MCF 10A (cell line): ENCODE data around the gene TCF12. TPM values are rescaled to one million over a fixed set of nuclear protein-coding genes. Genes with fewer than 3 reads are reported as not detected.
"Not testable (repeated sequence)": the region's sequence is repeated elsewhere in the genome, so short reads cannot be mapped to it uniquely, and the experiment has no call there.

Experiments
- BruUV-seq: library from RNA; stranded (reverse); fragments of 400-500 nt; replicated peaks from 2 replicates; lab custom pipeline; 2021; lab: Mats Ljungman, UMichigan
- CTCF ChIA-PET: fragments of 300-600 bp; sonication (Branson Sonifier 250); formaldehyde crosslinking; extraction: SDS; loops from one replicate; lab custom pipeline; 2021; ENCODE audit warnings: antibody characterized with exemption, inconsistent platforms; lab: Yijun Ruan, JAX
- POLR2A ChIA-PET: fragments of 300-600, 350-650 bp; sonication (Branson Sonifier 250); formaldehyde crosslinking; extraction: SDS; loops from one replicate; lab custom pipeline; 2020; ENCODE audit warnings: antibody characterized with exemption, inconsistent platforms; lab: Yijun Ruan, JAX
- DNase-seq: peaks from one replicate; pipeline ENCODE4 v3.0.0-alpha.2; 2018; ENCODE audit not compliant: unreplicated experiment
- H3K27ac Mint-ChIP-seq: one replicate; pipeline ENCODE4 v1.8.0; 2022; ENCODE audit warnings: mild to moderate bottlenecking, low read depth, mixed read lengths; ENCODE audit not compliant: unreplicated experiment
- H3K27me3 Mint-ChIP-seq: one replicate; pipeline ENCODE4 v1.8.0; 2022; ENCODE audit warnings: mixed read lengths; ENCODE audit not compliant: insufficient read depth, unreplicated experiment
- H3K36me3 Mint-ChIP-seq: one replicate; pipeline ENCODE4 v1.8.0; 2022; ENCODE audit warnings: mild to moderate bottlenecking, moderate library complexity, mixed read lengths; ENCODE audit not compliant: insufficient read depth, unreplicated experiment
- H3K4me1 Mint-ChIP-seq: one replicate; pipeline ENCODE4 v1.8.0; 2022; ENCODE audit warnings: mixed read lengths; ENCODE audit not compliant: insufficient read depth, unreplicated experiment
- H3K4me3 Mint-ChIP-seq: one replicate; pipeline ENCODE4 v1.8.0; 2022; ENCODE audit warnings: mild to moderate bottlenecking, moderate library complexity, mixed read lengths; ENCODE audit not compliant: unreplicated experiment
- H3K9me3 Mint-ChIP-seq: one replicate; pipeline ENCODE4 v1.8.0; 2022; ENCODE audit warnings: mixed read lengths; ENCODE audit not compliant: unreplicated experiment
- CTCF ChIP-seq: fragments of 200-600 bp; IDR thresholded peaks from one replicate; pipeline ENCODE4 v1.8.0; 2022; ENCODE audit warnings: antibody characterized with exemption, mild to moderate bottlenecking; ENCODE audit not compliant: unreplicated experiment
- intact Hi-C: fragments of 100-400 bp; cut with micrococcal nuclease; formaldehyde crosslinking; loops from 2 replicates; pipeline ENCODE4 v1.14.1; 2022
- total RNA-seq: library from RNA; stranded (reverse); gene quantifications from 2 replicates; pipeline ENCODE4 v1.2.3, GENCODE V29; 2022

Gene TCF12
- total RNA-seq, 1 experiment from 2014 or later, result 140 TPM

GRCh38 chr15:56930669-56931313, 12.3 kb downstream of the TCF12 start:
- BruUV-seq, result no TSS peak
- no peak for TF ChIP-seq CTCF
- Mint-ChIP-seq H3K4me1 (peaks cover 46% of the 10 kb centered on the region), H3K9me3 (peaks cover under 1% of the 10 kb centered on the region), H3K4me3 (no peak overlapping the region), H3K27me3 (no peaks in the 10 kb centered on the region), H3K36me3 (peaks cover 19% of the 10 kb centered on the region), H3K27ac (no peak overlapping the region)
- CTCF ChIA-PET, result interaction anchor here (0.5 to 0.6 kb wide), 3 partner anchors 67 to 487 kb away, joined by 3 to 4 read pairs (median 4); no protein-coding TSS in a partner anchor
- no peak for DNase-seq
- POLR2A ChIA-PET, result interaction anchor here (1.0 to 4.4 kb wide), 3 partner anchors 9 to 12 kb away, joined by 3 to 29 read pairs (median 3); partner anchors contain the start of gene TCF12
- intact Hi-C loops, result no loop called here

- H3K27me3 Mint-ChIP-seq, result no peaks in the 10 kb centered on the region
- H3K4me1 Mint-ChIP-seq, result peaks cover 42% of the 10 kb centered on the region
- peaks cover 11% of the 10 kb centered on the region for H3K9me3 Mint-ChIP-seq
- no peak overlapping the region for H3K27ac Mint-ChIP-seq
- CTCF ChIA-PET, result interaction anchor here (1.1 kb wide), 1 partner anchor 14 kb away, joined by 4 read pairs; the partner anchor contains the start of gene TCF12
- H3K4me3 Mint-ChIP-seq, result no peak overlapping the region
- no peak for TF ChIP-seq CTCF
- peaks cover 17% of the 10 kb centered on the region for H3K36me3 Mint-ChIP-seq
- BruUV-seq, result no TSS peak
- no peak for DNase-seq
- intact Hi-C loops, result no loop called here
- POLR2A ChIA-PET, result interaction anchor here (1.1 to 4.4 kb wide), 3 partner anchors 12 to 17 kb away, joined by 3 to 29 read pairs (median 4); partner anchors contain the start of gene TCF12
Observed at GRCh38 chr15:56931639-56932508, 13.4 kb downstream of the TCF12 start.

GRCh38 chr15:56932509-56932868, 14.0 kb downstream of the TCF12 start:
- H3K27me3 Mint-ChIP-seq, intact Hi-C loops, H3K27ac Mint-ChIP-seq, DNase-seq, BruUV-seq, H3K4me3 Mint-ChIP-seq: not testable (repeated sequence)
- ChIA-PET POLR2A (interaction anchor here (1.1 to 1.2 kb wide), 2 partner anchors 13 to 17 kb away, joined by 3 to 4 read pairs; no protein-coding TSS in a partner anchor), CTCF (interaction anchor here (1.1 kb wide), 1 partner anchor 14 kb away, joined by 4 read pairs; the partner anchor contains the start of gene TCF12)
- peaks cover 14% of the 10 kb centered on the region for H3K9me3 Mint-ChIP-seq
- H3K4me1 Mint-ChIP-seq, result peaks cover 38% of the 10 kb centered on the region
- peaks cover 17% of the 10 kb centered on the region for H3K36me3 Mint-ChIP-seq

GRCh38 chr15:56933410-56933809, 15.0 kb downstream of the TCF12 start:
- BruUV-seq, result no TSS peak
- Mint-ChIP-seq H3K27me3 (no peaks in the 10 kb centered on the region), H3K9me3 (peaks cover 14% of the 10 kb centered on the region), H3K36me3 (peaks cover 17% of the 10 kb centered on the region), H3K27ac (peak overlapping the region; percentile 26), H3K4me1 (peaks cover 32% of the 10 kb centered on the region), H3K4me3 (no peak overlapping the region)
- ChIA-PET POLR2A (interaction anchor here (0.8 to 1.4 kb wide), 4 partner anchors 13 to 16 kb away, joined by 3 to 4 read pairs (median 4); no protein-coding TSS in a partner anchor), CTCF (interaction anchor here (1.1 to 1.3 kb wide), 2 partner anchors 15 to 214 kb away, joined by 4 to 5 read pairs; partner anchors contain the start of gene TCF12)
- TF ChIP-seq CTCF, result no peak
- intact Hi-C loops, result no loop called here
- DNase-seq, result no peak
